Neural cell (in vitro differentiated cells): ENCODE data around the gene GRM4. TPM values are rescaled to one million over a fixed set of nuclear protein-coding genes. Genes with fewer than 3 reads are reported as not detected.

Source experiments
- H2AFZ ChIP-seq: fragments of 200-600, 300-800 bp; sonication (generic), shearing (Covaris generic); 2 replicates; pipeline ENCODE4 v1.6.0; 2014; ENCODE audit warnings: low read depth, mild to moderate bottlenecking, antibody characterized with exemption, low read length, moderate library complexity
- H3F3A ChIP-seq: fragments of 200-600 bp; shearing (Covaris generic); 2 replicates; pipeline ENCODE4 v1.6.1; 2016; ENCODE audit warnings: mild to moderate bottlenecking, moderate library complexity, mixed read lengths, antibody characterized with exemption, low read length; ENCODE audit not compliant: insufficient read depth, poor library complexity, severe bottlenecking
- H3K27ac ChIP-seq: fragments of 200-600, 300-800 bp; sonication (generic), shearing (Covaris generic); 2 replicates; pipeline ENCODE4 v1.5.1; 2014; ENCODE audit warnings: mild to moderate bottlenecking, low read length, moderate library complexity
- H3K27me3 ChIP-seq: fragments of 300-800, 200-600 bp; sonication (generic), shearing (Covaris generic); 2 replicates; pipeline ENCODE4 v1.6.0; 2014; ENCODE audit warnings: mild to moderate bottlenecking, low read depth, low read length, moderate library complexity; ENCODE audit not compliant: insufficient read depth
- H3K36me3 ChIP-seq: fragments of 300-800, 200-600 bp; sonication (generic), shearing (Covaris generic); 2 replicates; pipeline ENCODE4 v1.5.1; 2014; ENCODE audit warnings: mild to moderate bottlenecking, antibody characterized with exemption, low read length, moderate library complexity; ENCODE audit not compliant: insufficient read depth
- H3K4me2 ChIP-seq: fragments of 300-800, 200-600 bp; sonication (generic), shearing (Covaris generic); 2 replicates; pipeline ENCODE4 v1.6.0; 2014; ENCODE audit warnings: mild to moderate bottlenecking, low read length
- H3K4me3 ChIP-seq: fragments of 300-800, 200-600 bp; sonication (generic), shearing (Covaris generic); 2 replicates; pipeline ENCODE4 v1.5.1; 2014; ENCODE audit warnings: mild to moderate bottlenecking, low read length, moderate library complexity
- H3K79me2 ChIP-seq: fragments of 200-600 bp; shearing (Covaris generic); replicated peaks from 2 replicates; pipeline ENCODE4 v1.6.0; 2014; ENCODE audit warnings: mild to moderate bottlenecking, low read length, moderate library complexity; ENCODE audit not compliant: insufficient read depth
- H3K9ac ChIP-seq: fragments of 300-800, 200-600 bp; sonication (generic), shearing (Covaris generic); 2 replicates; pipeline ENCODE4 v1.6.1; 2016; ENCODE audit warnings: mild to moderate bottlenecking, low read length, mixed read lengths
- H3K9me2 ChIP-seq: fragments of 200-600 bp; shearing (Covaris generic); 2 replicates; pipeline ENCODE4 v1.6.1; 2016; ENCODE audit warnings: mild to moderate bottlenecking, low read length, mixed read lengths; ENCODE audit not compliant: insufficient read depth
- H3K9me3 ChIP-seq: fragments of 200-600, 300-800 bp; sonication (generic), shearing (Covaris generic); 2 replicates; pipeline ENCODE4 v1.6.1; 2016; ENCODE audit warnings: mild to moderate bottlenecking, mixed run types, low read length, moderate library complexity, mixed read lengths
- H4K20me1 ChIP-seq: fragments of 200-600 bp; shearing (Covaris generic); 2 replicates; pipeline ENCODE4 v1.6.1; 2016; ENCODE audit warnings: mild to moderate bottlenecking, mixed run types; ENCODE audit not compliant: insufficient read depth
- EP300 ChIP-seq: fragments of 450-650 bp; conservative IDR thresholded peaks from 2 replicates; pipeline ENCODE4 v1.6.1; 2014; ENCODE audit warnings: antibody characterized with exemption, mild to moderate bottlenecking, moderate library complexity; ENCODE audit not compliant: poor library complexity, severe bottlenecking
- EZH2 ChIP-seq: fragments of 200-600, 300-800 bp; shearing (Covaris generic), sonication (generic); IDR thresholded peaks from 2 replicates; pipeline ENCODE4 v1.6.1; 2014; ENCODE audit warnings: antibody characterized with exemption, low read length, borderline replicate concordance, mild to moderate bottlenecking; ENCODE audit not compliant: insufficient read depth, poor library complexity, severe bottlenecking
- MXI1 ChIP-seq: fragments of 450-650 bp; conservative IDR thresholded peaks from 2 replicates; pipeline ENCODE4 v1.6.1; 2014; ENCODE audit warnings: antibody characterized with exemption, mild to moderate bottlenecking; ENCODE audit not compliant: poor library complexity, severe bottlenecking
- POLR2AphosphoS5 ChIP-seq: IDR thresholded peaks from 2 replicates; pipeline ENCODE4 v1.6.1; 2012
- RAD21 ChIP-seq: fragments of 450-650 bp; conservative IDR thresholded peaks from 2 replicates; pipeline ENCODE4 v1.6.1; 2014; ENCODE audit warnings: antibody characterized with exemption, mild to moderate bottlenecking, moderate library complexity
- SMC3 ChIP-seq: fragments of 450-650 bp; conservative IDR thresholded peaks from 2 replicates; pipeline ENCODE4 v1.6.1; 2014; ENCODE audit warnings: antibody characterized with exemption, mild to moderate bottlenecking, moderate library complexity; ENCODE audit not compliant: poor library complexity
- TAF1 ChIP-seq: IDR thresholded peaks from 2 replicates; pipeline ENCODE4 v1.6.1; 2012; ENCODE audit warnings: low read depth
- polyA plus RNA-seq: library from polyadenylated mRNA; depleted of rRNA; stranded (reverse); fragments of >200 nt; gene quantifications from 2 replicates; pipeline ENCODE4 v1.2.3, GENCODE V29; 2014
- TF ChIP-seq, protein P1 (sequence below): IDR thresholded peaks from 2 replicates; pipeline ENCODE4 v1.6.1; 2012; ENCODE audit warnings: borderline replicate concordance
- TF ChIP-seq, protein P2 (sequence below): fragments of 450-650 bp; IDR thresholded peaks from 2 replicates; pipeline ENCODE4 v1.5.1; 2014; ENCODE audit warnings: antibody characterized with exemption, mild to moderate bottlenecking, moderate library complexity; ENCODE audit not compliant: poor library complexity, severe bottlenecking

GRM4 gene
- polyA plus RNA-seq, 1 donor from 2014 or later = 2.1 TPM

DNA sequence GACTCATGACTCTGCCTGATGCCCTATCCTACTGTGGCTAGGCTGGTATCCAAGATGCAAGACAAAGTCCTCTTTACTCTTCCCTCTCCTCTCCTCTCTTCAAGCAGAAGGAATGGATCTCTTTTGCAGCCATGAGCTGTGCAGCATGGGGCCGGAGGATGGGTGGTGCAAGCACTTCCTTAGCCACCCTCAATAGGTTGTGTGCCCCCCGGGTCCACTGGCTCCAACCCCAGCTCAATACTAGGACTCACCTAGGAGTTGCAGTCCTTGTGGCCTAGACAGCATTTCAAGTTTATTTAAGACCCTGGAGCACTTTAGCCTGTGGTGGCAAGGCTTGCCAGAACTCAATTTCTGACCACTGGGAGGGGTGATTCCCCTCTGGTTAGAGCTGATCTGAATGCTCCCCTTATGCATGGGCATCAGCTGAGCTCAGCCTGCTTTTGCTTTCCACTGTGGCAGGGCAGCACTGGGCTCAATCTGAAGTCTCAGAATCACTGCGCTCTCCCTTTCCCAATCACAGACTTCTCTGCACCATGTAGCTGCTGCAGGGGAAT lies 29.0 kb upstream of the GRM4 start:
- Histone ChIP-seq H3K36me3 (no peaks in the 10 kb centered on the region), H3K27me3 (no peaks in the 10 kb centered on the region), H3K27ac (no peak overlapping the region), H3K9me3 (no peaks in the 10 kb centered on the region), H3K4me2 (no peak overlapping the region), H3K9ac (no peak overlapping the region), H3K4me3 (no peak overlapping the region), H4K20me1 (no peaks in the 10 kb centered on the region), H3K9me2 (no peaks in the 10 kb centered on the region), H2AFZ (no peak overlapping the region), H3K79me2 (no peaks in the 10 kb centered on the region), H3F3A (no peaks in the 10 kb centered on the region)
- no peak for TF ChIP-seq MXI1
- TF ChIP-seq POLR2AphosphoS5 = no peak
- no peak for TF ChIP-seq RAD21
- no peak for TF ChIP-seq SMC3
- TF ChIP-seq EZH2 = no peak
- TF ChIP-seq, protein P1, sequence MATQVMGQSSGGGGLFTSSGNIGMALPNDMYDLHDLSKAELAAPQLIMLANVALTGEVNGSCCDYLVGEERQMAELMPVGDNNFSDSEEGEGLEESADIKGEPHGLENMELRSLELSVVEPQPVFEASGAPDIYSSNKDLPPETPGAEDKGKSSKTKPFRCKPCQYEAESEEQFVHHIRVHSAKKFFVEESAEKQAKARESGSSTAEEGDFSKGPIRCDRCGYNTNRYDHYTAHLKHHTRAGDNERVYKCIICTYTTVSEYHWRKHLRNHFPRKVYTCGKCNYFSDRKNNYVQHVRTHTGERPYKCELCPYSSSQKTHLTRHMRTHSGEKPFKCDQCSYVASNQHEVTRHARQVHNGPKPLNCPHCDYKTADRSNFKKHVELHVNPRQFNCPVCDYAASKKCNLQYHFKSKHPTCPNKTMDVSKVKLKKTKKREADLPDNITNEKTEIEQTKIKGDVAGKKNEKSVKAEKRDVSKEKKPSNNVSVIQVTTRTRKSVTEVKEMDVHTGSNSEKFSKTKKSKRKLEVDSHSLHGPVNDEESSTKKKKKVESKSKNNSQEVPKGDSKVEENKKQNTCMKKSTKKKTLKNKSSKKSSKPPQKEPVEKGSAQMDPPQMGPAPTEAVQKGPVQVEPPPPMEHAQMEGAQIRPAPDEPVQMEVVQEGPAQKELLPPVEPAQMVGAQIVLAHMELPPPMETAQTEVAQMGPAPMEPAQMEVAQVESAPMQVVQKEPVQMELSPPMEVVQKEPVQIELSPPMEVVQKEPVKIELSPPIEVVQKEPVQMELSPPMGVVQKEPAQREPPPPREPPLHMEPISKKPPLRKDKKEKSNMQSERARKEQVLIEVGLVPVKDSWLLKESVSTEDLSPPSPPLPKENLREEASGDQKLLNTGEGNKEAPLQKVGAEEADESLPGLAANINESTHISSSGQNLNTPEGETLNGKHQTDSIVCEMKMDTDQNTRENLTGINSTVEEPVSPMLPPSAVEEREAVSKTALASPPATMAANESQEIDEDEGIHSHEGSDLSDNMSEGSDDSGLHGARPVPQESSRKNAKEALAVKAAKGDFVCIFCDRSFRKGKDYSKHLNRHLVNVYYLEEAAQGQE = no peak
- TF ChIP-seq, protein P2, sequence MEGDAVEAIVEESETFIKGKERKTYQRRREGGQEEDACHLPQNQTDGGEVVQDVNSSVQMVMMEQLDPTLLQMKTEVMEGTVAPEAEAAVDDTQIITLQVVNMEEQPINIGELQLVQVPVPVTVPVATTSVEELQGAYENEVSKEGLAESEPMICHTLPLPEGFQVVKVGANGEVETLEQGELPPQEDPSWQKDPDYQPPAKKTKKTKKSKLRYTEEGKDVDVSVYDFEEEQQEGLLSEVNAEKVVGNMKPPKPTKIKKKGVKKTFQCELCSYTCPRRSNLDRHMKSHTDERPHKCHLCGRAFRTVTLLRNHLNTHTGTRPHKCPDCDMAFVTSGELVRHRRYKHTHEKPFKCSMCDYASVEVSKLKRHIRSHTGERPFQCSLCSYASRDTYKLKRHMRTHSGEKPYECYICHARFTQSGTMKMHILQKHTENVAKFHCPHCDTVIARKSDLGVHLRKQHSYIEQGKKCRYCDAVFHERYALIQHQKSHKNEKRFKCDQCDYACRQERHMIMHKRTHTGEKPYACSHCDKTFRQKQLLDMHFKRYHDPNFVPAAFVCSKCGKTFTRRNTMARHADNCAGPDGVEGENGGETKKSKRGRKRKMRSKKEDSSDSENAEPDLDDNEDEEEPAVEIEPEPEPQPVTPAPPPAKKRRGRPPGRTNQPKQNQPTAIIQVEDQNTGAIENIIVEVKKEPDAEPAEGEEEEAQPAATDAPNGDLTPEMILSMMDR = no peak
- no peak for TF ChIP-seq EP300
- TF ChIP-seq TAF1 = no peak

DNA sequence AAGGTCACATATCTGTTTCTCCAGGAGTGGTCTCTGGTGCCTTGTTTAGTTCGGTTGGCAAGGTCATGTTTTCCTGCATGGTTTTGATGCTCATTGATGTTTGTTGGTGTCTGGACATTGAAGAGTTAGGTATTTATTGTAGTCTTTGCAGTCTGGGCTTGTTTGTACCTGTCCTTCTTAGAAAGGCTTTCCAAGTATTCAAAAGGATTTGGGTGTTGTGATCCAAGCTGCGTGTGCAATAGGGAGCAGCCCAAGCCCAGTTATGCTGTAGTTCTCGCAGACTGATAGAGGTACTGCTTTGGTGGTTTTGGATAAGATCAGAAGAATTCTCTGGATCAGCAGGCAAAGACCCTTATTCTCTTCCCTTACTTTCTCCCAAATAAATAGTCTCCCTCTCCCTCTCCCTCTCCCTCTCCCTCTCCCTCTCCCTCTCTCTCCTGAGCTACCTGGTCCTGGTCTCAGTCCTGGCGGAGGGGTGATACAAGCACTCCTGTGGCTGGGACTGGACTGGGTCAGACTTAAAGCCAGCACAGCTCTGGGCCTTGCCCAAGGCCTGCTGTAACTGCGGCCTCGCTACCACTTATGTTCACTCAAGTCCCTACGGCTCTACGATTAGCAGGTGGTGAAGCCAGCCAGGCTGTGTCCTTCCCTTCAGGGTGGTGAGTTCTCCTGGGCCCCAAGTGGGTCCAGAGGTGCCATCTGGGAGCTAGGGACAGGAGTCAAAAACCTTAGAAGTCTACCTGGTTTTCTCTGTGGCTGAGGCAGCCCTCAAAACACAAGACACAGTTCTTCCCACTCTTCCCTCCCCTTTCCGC lies 27.3 kb upstream of the GRM4 start:
- Histone ChIP-seq H3K4me3 (no peak overlapping the region), H3K9me3 (no peaks in the 10 kb centered on the region), H3K4me2 (no peak overlapping the region), H3K27me3 (no peaks in the 10 kb centered on the region), H3K36me3 (no peaks in the 10 kb centered on the region), H4K20me1 (no peaks in the 10 kb centered on the region), H2AFZ (no peak overlapping the region), H3K9ac (no peak overlapping the region), H3F3A (no peaks in the 10 kb centered on the region), H3K9me2 (no peaks in the 10 kb centered on the region), H3K79me2 (no peaks in the 10 kb centered on the region), H3K27ac (no peak overlapping the region)
- TF ChIP-seq EP300 (no peak), MXI1 (no peak)
